ENCODE measurements around the gene LMTK3. TPM values are rescaled to one million over a fixed set of nuclear protein-coding genes. Genes with fewer than 3 reads are reported as not detected.

Gene LMTK3
- total and polyA plus RNA-seq, 9 of the 15 experiments (the other 6 are each of a cell fraction or from before 2014, with no cell fraction given): 0.35 to 12.3 (median 2.0) TPM; not detected in 2

DNA sequence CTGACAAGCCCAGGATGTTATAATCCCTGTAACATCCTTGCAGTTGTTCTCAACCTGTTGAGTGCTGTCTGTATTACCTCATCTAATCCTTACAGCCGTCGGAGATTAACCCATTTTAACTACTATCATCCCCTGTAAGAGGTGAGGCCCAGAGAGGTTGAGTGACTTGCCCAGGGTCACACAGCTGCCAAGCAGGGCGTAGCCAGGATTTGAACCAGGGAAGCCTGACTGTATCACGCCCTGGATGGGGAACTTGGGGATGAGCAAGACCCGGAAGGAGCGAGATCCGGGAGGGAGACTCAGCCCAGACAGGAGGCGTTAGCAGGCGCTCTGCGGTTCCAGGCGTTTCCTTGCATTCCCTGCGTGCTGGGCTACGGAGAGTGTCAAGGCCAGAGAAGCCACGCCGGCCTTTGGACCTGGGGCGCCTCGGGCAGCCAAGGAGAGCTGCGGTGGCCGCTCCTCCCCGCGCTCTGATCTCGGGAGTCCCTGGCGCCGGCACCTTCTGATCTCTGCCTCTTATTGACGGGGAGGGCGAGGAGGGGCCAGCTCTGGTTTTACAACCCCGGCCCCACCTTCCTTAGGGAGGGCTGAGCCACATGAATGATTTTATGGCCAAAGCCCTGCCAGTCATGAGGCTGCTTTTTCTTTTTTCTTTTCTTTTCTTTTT is 46.5 kb upstream of the LMTK3 start (continued):
- no peak for TF ChIP-seq ZNF347 (CRISPR knock-in tag; IDR thresholded peaks at IDR 0.05; ENCODE audit: low read depth)
- TF ChIP-seq REST (IDR thresholded peaks at IDR 0.05; ENCODE audit: borderline replicate concordance): no peak
- TF ChIP-seq REST (CRISPR knock-in tag; IDR thresholded peaks at IDR 0.05; ENCODE audit: low read depth): no peak
- no peak for TF ChIP-seq MYBL2 (IDR thresholded peaks at IDR 0.05; ENCODE audit: low read depth)
- TF ChIP-seq MYBL2 (CRISPR knock-in tag; IDR thresholded peaks at IDR 0.05; ENCODE audit: borderline replicate concordance): no peak
- TF ChIP-seq LCOR (CRISPR knock-in tag; IDR thresholded peaks at IDR 0.05): no peak
- peak; percentile 55; the same call in 1 of the 2 replicates for TF ChIP-seq POLR2G (IDR thresholded peaks at IDR 0.05; ENCODE audit: low read depth, low read length)
- TF ChIP-seq HDAC3 (IDR thresholded peaks at IDR 0.05; ENCODE audit: borderline replicate concordance, partially characterized antibody): no peak
- no peak for TF ChIP-seq ZNF512 (tag; IDR thresholded peaks at IDR 0.05)
- TF ChIP-seq POLR3G (IDR thresholded peaks at IDR 0.05; ENCODE audit: extremely low read depth, insufficient read length, insufficient replicate concordance): no peak
- no peak for TF ChIP-seq HMG20A (CRISPR knock-in tag; conservative IDR thresholded peaks at IDR 0.05)
- TF ChIP-seq, protein P1, sequence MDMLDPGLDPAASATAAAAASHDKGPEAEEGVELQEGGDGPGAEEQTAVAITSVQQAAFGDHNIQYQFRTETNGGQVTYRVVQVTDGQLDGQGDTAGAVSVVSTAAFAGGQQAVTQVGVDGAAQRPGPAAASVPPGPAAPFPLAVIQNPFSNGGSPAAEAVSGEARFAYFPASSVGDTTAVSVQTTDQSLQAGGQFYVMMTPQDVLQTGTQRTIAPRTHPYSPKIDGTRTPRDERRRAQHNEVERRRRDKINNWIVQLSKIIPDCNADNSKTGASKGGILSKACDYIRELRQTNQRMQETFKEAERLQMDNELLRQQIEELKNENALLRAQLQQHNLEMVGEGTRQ (CRISPR knock-in tag; IDR thresholded peaks at IDR 0.05): no peak
- no peak for TF ChIP-seq MYC (IDR thresholded peaks at IDR 0.05; ENCODE audit: low read depth, low read length)
- TF ChIP-seq MYC (CRISPR knock-in tag; IDR thresholded peaks at IDR 0.05; ENCODE audit: borderline replicate concordance, low read depth): no peak
- TF ChIP-seq, protein P2, sequence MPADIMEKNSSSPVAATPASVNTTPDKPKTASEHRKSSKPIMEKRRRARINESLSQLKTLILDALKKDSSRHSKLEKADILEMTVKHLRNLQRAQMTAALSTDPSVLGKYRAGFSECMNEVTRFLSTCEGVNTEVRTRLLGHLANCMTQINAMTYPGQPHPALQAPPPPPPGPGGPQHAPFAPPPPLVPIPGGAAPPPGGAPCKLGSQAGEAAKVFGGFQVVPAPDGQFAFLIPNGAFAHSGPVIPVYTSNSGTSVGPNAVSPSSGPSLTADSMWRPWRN (IDR thresholded peaks at IDR 0.05; ENCODE audit: low read depth): no peak
- TF ChIP-seq PHB2 (IDR thresholded peaks at IDR 0.05; ENCODE audit: low read depth): no peak
- TF ChIP-seq RAD51 (IDR thresholded peaks at IDR 0.05; ENCODE audit: borderline replicate concordance, low read depth): no peak
- TF ChIP-seq TAF15 (IDR thresholded peaks at IDR 0.05; ENCODE audit: low read depth, low read length): no peak
